Activated naive CD4-positive, alpha-beta T cell treated with anti-CD3 and anti-CD28 coated beads for 36 hours (primary cell): ENCODE measurements around the gene AZGP1. TPM values are rescaled to one million over a fixed set of nuclear protein-coding genes. Genes with fewer than 3 reads are reported as not detected.
"Not testable (repeated sequence)": the region's sequence is repeated elsewhere in the genome, so short reads cannot be mapped to it uniquely, and the experiment has no call there.

Source experiments
- CTCF ChIA-PET: fragments of 350-600 bp; sonication (Branson Sonifier 250); formaldehyde crosslinking; loops from one replicate; lab custom pipeline; 2021; ENCODE audit warnings: antibody characterized with exemption; lab: Charles Lee
- DNase-seq: peaks from one replicate; pipeline ENCODE4 v3.0.0-alpha.2; 2020
- H3K27ac Mint-ChIP-seq: one replicate; pipeline ENCODE4 v1.8.0; 2021; ENCODE audit warnings: mild to moderate bottlenecking, mixed read lengths
- H3K27me3 Mint-ChIP-seq: one replicate; pipeline ENCODE4 v1.8.0; 2021; ENCODE audit warnings: low read depth, mixed read lengths
- H3K36me3 Mint-ChIP-seq: one replicate; pipeline ENCODE4 v1.8.0; 2021; ENCODE audit warnings: low read depth, mixed read lengths
- H3K4me1 Mint-ChIP-seq: one replicate; pipeline ENCODE4 v1.8.0; 2021; ENCODE audit warnings: low read depth, mixed read lengths
- H3K4me3 Mint-ChIP-seq: one replicate; pipeline ENCODE4 v1.8.0; 2021; ENCODE audit warnings: mild to moderate bottlenecking, moderate library complexity, mixed read lengths
- H3K9me3 Mint-ChIP-seq: one replicate; pipeline ENCODE4 v1.8.0; 2021; ENCODE audit warnings: mixed read lengths
- intact Hi-C: fragments of 100-400 bp; cut with micrococcal nuclease; formaldehyde crosslinking; loops from one replicate; pipeline ENCODE4 v1.15.1; 2023
- total RNA-seq, 2 experiments: library from RNA; stranded (reverse); gene quantifications; one replicate each; pipeline ENCODE4 v1.2.3, GENCODE V29; 2021

AZGP1 gene
- total RNA-seq, 2 experiments from 2014 or later: not detected

GRCh38 chr7:100013328-100013676 is 37.5 kb upstream of the AZGP1 start:
- Mint-ChIP-seq H3K27ac (peak overlapping the region; percentile 68), H3K27me3 (no peaks in the 10 kb centered on the region), H3K9me3 (no peaks in the 10 kb centered on the region), H3K36me3 (peaks cover 12% of the 10 kb centered on the region), H3K4me1 (peaks cover 44% of the 10 kb centered on the region), H3K4me3 (no peak overlapping the region)
- intact Hi-C loops: loop anchor here (1.0 to 10.0 kb wide), 4 partner anchors 8 to 459 kb away; partner anchors contain the start of genes FAM200A, ZNF3, ZNF655 and ZSCAN21
- CTCF ChIA-PET: interaction anchor here (0.6 to 1.8 kb wide), 2 partner anchors 22 to 40 kb away, joined by 7 to 11 read pairs; no protein-coding TSS in a partner anchor
- DNase-seq: peak; percentile 81

GRCh38 chr7:100012385-100013327 is 36.8 kb upstream of the AZGP1 start:
- intact Hi-C loops: loop anchor here (1.0 to 10.0 kb wide), 4 partner anchors 9 to 458 kb away; partner anchors contain the start of genes FAM200A, ZNF3, ZNF655 and ZSCAN21

GRCh38 chr7:100011516-100011915 is 35.7 kb upstream of the AZGP1 start:
- H3K36me3 Mint-ChIP-seq: peaks cover 6% of the 10 kb centered on the region
- intact Hi-C loops: loop anchor here (10.0 kb wide), 1 partner anchor 457 kb away; the partner anchor contains the start of genes FAM200A and ZNF655
- peak overlapping the region; percentile 41 for H3K27ac Mint-ChIP-seq
- DNase-seq: no peak
- H3K4me1 Mint-ChIP-seq: peaks cover 30% of the 10 kb centered on the region
- H3K9me3 Mint-ChIP-seq: no peaks in the 10 kb centered on the region
- CTCF ChIA-PET: interaction anchor here (0.7 to 1.5 kb wide), 3 partner anchors 13 to 98 kb away, joined by 3 to 8 read pairs (median 4); no protein-coding TSS in a partner anchor
- peaks cover 2% of the 10 kb centered on the region for H3K27me3 Mint-ChIP-seq
- no peak overlapping the region for H3K4me3 Mint-ChIP-seq

More at GRCh38 chr7:100012385-100013327, 36.8 kb upstream of the AZGP1 start:
- Mint-ChIP-seq H3K4me1 (peaks cover 39% of the 10 kb centered on the region), H3K27ac (peak overlapping the region; percentile 68), H3K36me3 (peaks cover 11% of the 10 kb centered on the region)
- not testable (repeated sequence) for H3K4me3 Mint-ChIP-seq, DNase-seq, H3K9me3 Mint-ChIP-seq, H3K27me3 Mint-ChIP-seq
- CTCF ChIA-PET: interaction anchor here (1.5 to 1.8 kb wide), 2 partner anchors 21 to 99 kb away, joined by 8 to 11 read pairs; no protein-coding TSS in a partner anchor

GRCh38 chr7:100010901-100011300 is 35.1 kb upstream of the AZGP1 start:
- intact Hi-C loops: loop anchor here (10.0 kb wide), 1 partner anchor 456 kb away; the partner anchor contains the start of genes FAM200A and ZNF655
- no peak for DNase-seq
- CTCF ChIA-PET: interaction anchor here (0.7 to 1.3 kb wide), 2 partner anchors 13 to 40 kb away, joined by 3 to 4 read pairs; no protein-coding TSS in a partner anchor
- H3K36me3 Mint-ChIP-seq: peaks cover 1% of the 10 kb centered on the region
- H3K4me1 Mint-ChIP-seq: peaks cover 26% of the 10 kb centered on the region
- H3K9me3 Mint-ChIP-seq: no peaks in the 10 kb centered on the region
- no peak overlapping the region for H3K4me3 Mint-ChIP-seq
- H3K27ac Mint-ChIP-seq: no peak overlapping the region
- peaks cover 2% of the 10 kb centered on the region for H3K27me3 Mint-ChIP-seq

- intact Hi-C loops: loop anchor here (10.0 kb wide), 1 partner anchor 455 kb away; the partner anchor contains the start of genes FAM200A and ZNF655
Measured at GRCh38 chr7:100009952-100010351, 34.1 kb upstream of the AZGP1 start.

GRCh38 chr7:100008525-100008924 is 32.7 kb upstream of the AZGP1 start:
- no peak for DNase-seq
- intact Hi-C loops: no loop called here
- H3K9me3 Mint-ChIP-seq: no peaks in the 10 kb centered on the region
- no peak overlapping the region for H3K4me3 Mint-ChIP-seq
- H3K36me3 Mint-ChIP-seq: no peaks in the 10 kb centered on the region
- H3K27me3 Mint-ChIP-seq: peaks cover 2% of the 10 kb centered on the region
- CTCF ChIA-PET: interaction anchor here (0.7 to 1.0 kb wide), 2 partner anchors 13 to 18 kb away, joined by 3 to 4 read pairs; no protein-coding TSS in a partner anchor
- H3K4me1 Mint-ChIP-seq: peaks cover 10% of the 10 kb centered on the region
- H3K27ac Mint-ChIP-seq: no peak overlapping the region

More at GRCh38 chr7:100009952-100010351, 34.1 kb upstream of the AZGP1 start:
- H3K36me3 Mint-ChIP-seq, H3K27ac Mint-ChIP-seq, H3K4me3 Mint-ChIP-seq, DNase-seq, H3K9me3 Mint-ChIP-seq, H3K27me3 Mint-ChIP-seq: not testable (repeated sequence)
- peaks cover 22% of the 10 kb centered on the region for H3K4me1 Mint-ChIP-seq
- CTCF ChIA-PET: interaction anchor here (0.7 kb wide), 1 partner anchor 30 kb away, joined by 3 read pairs; no protein-coding TSS in a partner anchor

- H3K4me1 Mint-ChIP-seq: peaks cover 4% of the 10 kb centered on the region
- H3K27me3 Mint-ChIP-seq: peaks cover 2% of the 10 kb centered on the region
- no peaks in the 10 kb centered on the region for H3K9me3 Mint-ChIP-seq
- DNase-seq: no peak
- no peak overlapping the region for H3K27ac Mint-ChIP-seq
- no peaks in the 10 kb centered on the region for H3K36me3 Mint-ChIP-seq
- no peak overlapping the region for H3K4me3 Mint-ChIP-seq
- intact Hi-C loops: no loop called here
- CTCF ChIA-PET: interaction anchor here (0.7 to 1.5 kb wide), 3 partner anchors 14 to 94 kb away, joined by 3 to 4 read pairs (median 3); no protein-coding TSS in a partner anchor
Measured at GRCh38 chr7:100007887-100008286, 32.1 kb upstream of the AZGP1 start.

- no peaks in the 10 kb centered on the region for H3K36me3 Mint-ChIP-seq
Measured at GRCh38 chr7:100003711-100004661, 28.2 kb upstream of the AZGP1 start.

GRCh38 chr7:100000239-100000638 is 24.4 kb upstream of the AZGP1 start:
- Mint-ChIP-seq H3K27me3 (no peaks in the 10 kb centered on the region), H3K9me3 (no peaks in the 10 kb centered on the region), H3K36me3 (no peaks in the 10 kb centered on the region), H3K4me1 (peaks cover 10% of the 10 kb centered on the region), H3K27ac (no peak overlapping the region), H3K4me3 (no peak overlapping the region)
- DNase-seq: no peak
- CTCF ChIA-PET: interaction anchor here (0.6 kb wide), 1 partner anchor 82 kb away, joined by 3 read pairs; no protein-coding TSS in a partner anchor
- intact Hi-C loops: no loop called here

More at GRCh38 chr7:100003711-100004661, 28.2 kb upstream of the AZGP1 start:
- H3K4me1 Mint-ChIP-seq: no peaks in the 10 kb centered on the region
- H3K9me3 Mint-ChIP-seq: no peaks in the 10 kb centered on the region
- CTCF ChIA-PET: no interaction called here
- no peak for DNase-seq
- H3K27me3 Mint-ChIP-seq: peaks cover 2% of the 10 kb centered on the region
- H3K4me3 Mint-ChIP-seq: no peak overlapping the region
- peak overlapping the region; percentile 56 for H3K27ac Mint-ChIP-seq
- intact Hi-C loops: no loop called here

GRCh38 chr7:99997545-99998137 is 21.8 kb upstream of the AZGP1 start:
- peaks cover 10% of the 10 kb centered on the region for H3K4me1 Mint-ChIP-seq
- no peaks in the 10 kb centered on the region for H3K36me3 Mint-ChIP-seq
- peak; percentile 78 for DNase-seq
- H3K27me3 Mint-ChIP-seq: no peaks in the 10 kb centered on the region
- intact Hi-C loops: loop anchor here (1.0 to 10.0 kb wide), 3 partner anchors 23 to 473 kb away; partner anchors contain the start of gene ZNF3
- H3K27ac Mint-ChIP-seq: peak overlapping the region; percentile 78
- peak overlapping the region; percentile 69 for H3K4me3 Mint-ChIP-seq
- CTCF ChIA-PET: interaction anchor here (0.8 to 13.6 kb wide), 6 partner anchors 14 to 85 kb away, joined by 4 to 155 read pairs (median 5); partner anchors contain the start of genes TRIM4 and ZKSCAN1
- no peaks in the 10 kb centered on the region for H3K9me3 Mint-ChIP-seq
